Peyer's patch (tissue), 4 donors: ENCODE data around the gene PLEKHG2. TPM values are rescaled to one million over a fixed set of nuclear protein-coding genes. Genes with fewer than 3 reads are reported as not detected.

Experiments
- DNase-seq, 3 donors: peaks; one replicate each; pipeline ENCODE4 v3.0.0-alpha.2; 2017 to 2019
- H3K27ac ChIP-seq, 4 donors: fragments of 200-600 bp; sonication (generic); one replicate each; pipeline ENCODE4 v1.5.1; 2016 to 2019
- H3K27me3 ChIP-seq, 2 donors: fragments of 200-600 bp; sonication (generic); one replicate each; pipeline ENCODE4 v1.5.1; 2019
- H3K36me3 ChIP-seq, 3 donors: fragments of 200-600 bp; sonication (generic); one replicate each; pipeline ENCODE4 v1.5.1; 2016 to 2019
- H3K4me1 ChIP-seq, 4 donors: fragments of 200-600 bp; sonication (generic); one replicate each; pipeline ENCODE4 v1.5.1; 2016 to 2019
- H3K4me3 ChIP-seq, 4 donors: fragments of 200-600 bp; sonication (generic); 1 replicate in 3 of 4; 2 replicates in 1 of 4; pipeline ENCODE4 v1.5.1; 2016 to 2019; ENCODE audit warnings: mild to moderate bottlenecking in 1 of 4
- H3K9me3 ChIP-seq, 4 donors: fragments of 200-600 bp; sonication (generic); one replicate each; pipeline ENCODE4 v1.5.1; 2016 to 2019; ENCODE audit warnings: mild to moderate bottlenecking in 1 of 4
- CTCF ChIP-seq, 6 experiments: fragments of 450-650 bp in 4 of 6; fragments of 200-600 bp in 2 of 6; sonication (generic) in 1 of 6; IDR thresholded peaks; one replicate each; pipeline ENCODE4 v1.5.1; 2017 to 2019; ENCODE audit warnings: antibody characterized with exemption in 6 of 6, mild to moderate bottlenecking in 3 of 6, moderate library complexity in 1 of 6
- POLR2A ChIP-seq, 2 donors: fragments of 450-650 bp; IDR thresholded peaks; one replicate each; pipeline ENCODE4 v1.5.1; 2017; ENCODE audit warnings: antibody characterized with exemption in 2 of 2, mild to moderate bottlenecking in 2 of 2, moderate library complexity in 2 of 2
- total RNA-seq, 4 donors: library from RNA; depleted of rRNA; stranded (reverse); fragments of >200 nt; gene quantifications; one replicate each; pipeline ENCODE4 v1.1.0, GENCODE V29; 2016

The PLEKHG2 gene
- total RNA-seq, 4 donors from 2014 or later = 7.7 to 42.1 (median 16.1) TPM

- peaks cover 0 to 56% (median 0%) of the 10 kb centered on the region in 3 donors for H3K36me3 ChIP-seq
- H3K27me3 ChIP-seq = no peaks in the 10 kb centered on the region
- H3K4me3 ChIP-seq = peak overlapping the region; percentile 56 to 88 (median 77)
- TF ChIP-seq CTCF (IDR thresholded peaks at IDR 0.05) (no peak), POLR2A (IDR thresholded peaks at IDR 0.05) (no peak)
- DNase-seq = peak in 2 of 3 donors; percentile 86 to 90
- H3K9me3 ChIP-seq = no peaks in the 10 kb centered on the region
- H3K27ac ChIP-seq = peak overlapping the region; percentile 85 to 100 (median 94)
- H3K4me1 ChIP-seq = peaks cover 0 to 20% (median 8%) of the 10 kb centered on the region in 4 donors
Observed at GRCh38 chr19:39390451-39390750, 22.1 kb upstream of the PLEKHG2 start.

GRCh38 chr19:39390751-39391437 lies 21.6 kb upstream of the PLEKHG2 start, which contains the start of the genes MED29 and PAF1:
TSS of gene MED29 (plus strand) at chr19:39391378. CDS start at chr19:39391423, 45 bp downstream.
TSS of gene PAF1 (minus strand) at chr19:39391106. CDS start at chr19:39390864, 242 bp downstream.
- Histone ChIP-seq H3K27me3 (no peaks in the 10 kb centered on the region), H3K36me3 (peaks cover 0 to 53% (median 0%) of the 10 kb centered on the region in 3 donors), H3K27ac (peak within 1 kb of the TSS; percentile 85 to 100 (median 94)), H3K4me3 (peak within 1 kb of the TSS; percentile 56 to 88 (median 77)), H3K9me3 (no peaks in the 10 kb centered on the region), H3K4me1 (peaks cover 0 to 20% (median 8%) of the 10 kb centered on the region in 4 donors)
- TF ChIP-seq CTCF (IDR thresholded peaks at IDR 0.05) = peak in 2 of 6 experiments; percentile 6 to 10
- peak; percentile 88 to 94 for TF ChIP-seq POLR2A (IDR thresholded peaks at IDR 0.05)
- peak; percentile 97 to 98 (median 97) for DNase-seq

GRCh38 chr19:39397360-39398296 lies 14.8 kb upstream of the PLEKHG2 start:
- TF ChIP-seq POLR2A (IDR thresholded peaks at IDR 0.05) (peak; percentile 92 to 96), CTCF (IDR thresholded peaks at IDR 0.05) (peak; percentile 95 to 100 (median 99))
- H3K4me1 ChIP-seq = peaks cover 20 to 53% (median 41%) of the 10 kb centered on the region in 4 donors
- H3K4me3 ChIP-seq = peak overlapping the region in 2 of 4 donors; percentile 13 to 38
- peak overlapping the region; percentile 98 to 100 (median 100) for H3K27ac ChIP-seq
- DNase-seq = peak; percentile 95 to 97 (median 97)
- no peaks in the 10 kb centered on the region for H3K9me3 ChIP-seq
- peaks cover 0 to 29% (median 0%) of the 10 kb centered on the region in 3 donors for H3K36me3 ChIP-seq
- no peaks in the 10 kb centered on the region for H3K27me3 ChIP-seq

- TF ChIP-seq POLR2A (IDR thresholded peaks at IDR 0.05) (peak; percentile 61 to 89), CTCF (IDR thresholded peaks at IDR 0.05) (no peak)
- Histone ChIP-seq H3K36me3 (peaks cover 0 to 21% (median 0%) of the 10 kb centered on the region in 3 donors), H3K27me3 (no peaks in the 10 kb centered on the region), H3K4me1 (peaks cover 20 to 51% (median 42%) of the 10 kb centered on the region in 4 donors), H3K9me3 (no peaks in the 10 kb centered on the region), H3K4me3 (peak overlapping the region in 3 of 4 donors; percentile 13 to 38 (median 18)), H3K27ac (peak overlapping the region; percentile 98 to 100 (median 100))
- DNase-seq = peak in 2 of 3 donors; percentile 87 to 91
Observed at GRCh38 chr19:39398297-39398864, 14.1 kb upstream of the PLEKHG2 start.

- peak overlapping the region; percentile 98 to 100 (median 100) for H3K27ac ChIP-seq
- H3K4me1 ChIP-seq = peaks cover 20 to 58% (median 50%) of the 10 kb centered on the region in 4 donors
- no peaks in the 10 kb centered on the region for H3K27me3 ChIP-seq
- H3K36me3 ChIP-seq = peaks cover 0 to 12% (median 0%) of the 10 kb centered on the region in 3 donors
- peak in 1 of 3 donors; percentile 45 for DNase-seq
- TF ChIP-seq POLR2A (IDR thresholded peaks at IDR 0.05) (no peak), CTCF (IDR thresholded peaks at IDR 0.05) (no peak)
- no peak overlapping the region for H3K4me3 ChIP-seq
- no peaks in the 10 kb centered on the region for H3K9me3 ChIP-seq
Observed at GRCh38 chr19:39399668-39400050, 12.8 kb upstream of the PLEKHG2 start.
